NCI-H2171 (cell line): ENCODE results near the gene TUBGCP3.

Experiments
- DNase-seq: peaks from one replicate; lab custom pipeline; 2025; lab: John Stamatoyannopoulos, UW

TUBGCP3 gene

DNA sequence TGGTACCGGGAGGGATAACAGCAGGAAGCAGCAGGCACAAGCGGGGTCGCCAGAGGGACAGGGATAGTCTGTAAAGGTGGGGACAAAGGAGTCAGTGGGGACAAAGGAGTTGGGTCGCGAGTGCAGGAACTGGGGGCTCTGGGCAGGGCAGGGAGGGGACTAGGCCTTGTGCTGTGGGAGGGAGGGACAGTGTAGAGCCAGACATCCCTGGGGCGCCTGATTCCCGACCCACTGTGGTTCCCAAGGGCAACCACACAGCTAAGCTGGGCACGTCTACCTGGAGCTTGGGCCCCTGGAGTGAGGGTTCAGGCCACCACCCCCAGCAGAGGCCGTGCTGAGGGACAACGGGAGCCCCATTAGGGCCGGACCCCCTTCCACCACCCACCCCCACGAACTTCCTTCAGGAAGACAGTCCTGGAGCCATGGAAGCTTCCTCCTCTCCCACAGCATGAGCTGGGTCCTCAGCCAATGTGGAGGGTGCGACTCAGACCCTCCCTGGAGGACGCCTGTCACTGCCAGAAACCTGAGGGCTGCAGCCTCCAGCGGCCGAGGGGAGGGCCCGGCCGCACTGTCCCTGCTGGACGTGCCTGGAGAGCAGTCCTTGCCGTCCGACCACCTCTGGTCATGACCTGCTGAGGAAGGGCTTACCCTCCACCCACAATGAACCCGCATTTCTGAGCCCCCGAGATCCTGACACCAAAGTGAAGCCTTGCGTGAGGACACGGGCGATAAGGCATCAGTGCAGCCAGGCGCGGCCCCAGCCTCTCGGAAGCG is 133.9 kb downstream of the TUBGCP3 start:
- DNase-seq, result no peak

DNA sequence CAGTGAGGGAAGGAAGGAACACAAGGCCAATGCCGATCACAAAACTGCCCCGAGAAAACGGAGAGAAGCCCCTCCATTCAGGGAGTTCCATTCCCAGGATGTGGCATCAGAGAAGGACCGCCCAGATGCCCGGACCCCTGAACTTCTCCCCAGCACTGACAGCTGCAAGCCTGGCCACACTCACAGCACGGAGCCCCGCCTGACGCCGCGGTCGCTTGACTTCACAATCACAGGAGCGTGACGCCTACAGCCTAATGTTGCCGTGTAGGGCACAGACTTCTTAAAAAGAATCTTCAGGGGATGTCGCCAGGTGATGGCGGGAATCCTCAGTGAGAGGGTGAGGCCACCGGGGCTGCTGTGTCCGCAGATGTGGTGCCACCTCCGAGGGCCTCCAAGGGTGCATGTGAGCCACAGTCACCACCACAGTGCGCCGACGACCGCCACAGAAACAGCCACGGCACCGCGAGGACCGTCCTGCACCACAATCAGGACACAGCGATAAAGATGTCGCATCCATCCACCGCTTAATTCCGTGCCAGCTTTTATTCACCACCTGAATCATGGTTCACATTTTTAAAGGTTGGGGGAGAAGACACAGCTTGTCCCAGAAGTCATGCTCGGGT is 134.6 kb downstream of the TUBGCP3 start:
- DNase-seq, result no peak

DNA sequence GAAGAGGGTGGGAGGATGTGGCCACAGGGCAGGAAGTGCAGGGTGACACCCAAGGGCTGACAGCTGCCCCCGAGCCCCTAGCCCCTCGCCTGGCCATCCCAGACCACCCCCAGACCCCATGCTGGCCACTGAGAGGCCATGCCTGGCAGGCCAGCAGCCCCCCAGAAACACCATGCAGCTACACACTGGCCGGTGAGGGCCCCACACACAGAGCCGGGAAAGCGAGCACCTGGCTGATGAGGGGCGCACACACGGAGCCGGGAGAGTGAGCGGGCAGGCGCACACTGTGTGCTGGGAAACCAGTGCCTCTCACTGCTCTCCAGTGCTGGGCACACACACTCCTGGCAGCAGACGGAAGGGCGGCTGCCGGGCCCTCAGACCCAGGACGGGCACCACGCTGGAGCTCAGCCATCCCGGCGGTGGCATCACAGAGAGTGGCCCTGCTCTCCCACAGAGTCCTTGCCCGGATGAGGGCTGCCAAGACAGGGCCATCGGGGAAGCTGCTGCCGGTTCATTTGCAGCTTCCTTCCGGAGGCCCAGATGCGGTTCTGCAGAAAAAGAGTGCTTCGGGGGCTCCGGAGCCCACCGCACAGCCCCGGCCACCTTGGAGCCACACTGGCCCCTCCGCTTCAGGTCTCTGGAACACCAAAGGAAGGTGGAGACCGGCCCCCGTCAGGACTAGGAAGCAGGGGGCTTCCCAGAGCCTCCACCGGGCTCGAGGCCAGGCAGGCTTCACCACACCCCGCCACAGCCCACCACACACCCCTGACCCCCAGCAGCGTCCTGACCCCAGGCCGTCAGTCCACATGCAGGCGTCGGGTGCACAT is 135.4 kb downstream of the TUBGCP3 start:
- DNase-seq, result no peak

DNA sequence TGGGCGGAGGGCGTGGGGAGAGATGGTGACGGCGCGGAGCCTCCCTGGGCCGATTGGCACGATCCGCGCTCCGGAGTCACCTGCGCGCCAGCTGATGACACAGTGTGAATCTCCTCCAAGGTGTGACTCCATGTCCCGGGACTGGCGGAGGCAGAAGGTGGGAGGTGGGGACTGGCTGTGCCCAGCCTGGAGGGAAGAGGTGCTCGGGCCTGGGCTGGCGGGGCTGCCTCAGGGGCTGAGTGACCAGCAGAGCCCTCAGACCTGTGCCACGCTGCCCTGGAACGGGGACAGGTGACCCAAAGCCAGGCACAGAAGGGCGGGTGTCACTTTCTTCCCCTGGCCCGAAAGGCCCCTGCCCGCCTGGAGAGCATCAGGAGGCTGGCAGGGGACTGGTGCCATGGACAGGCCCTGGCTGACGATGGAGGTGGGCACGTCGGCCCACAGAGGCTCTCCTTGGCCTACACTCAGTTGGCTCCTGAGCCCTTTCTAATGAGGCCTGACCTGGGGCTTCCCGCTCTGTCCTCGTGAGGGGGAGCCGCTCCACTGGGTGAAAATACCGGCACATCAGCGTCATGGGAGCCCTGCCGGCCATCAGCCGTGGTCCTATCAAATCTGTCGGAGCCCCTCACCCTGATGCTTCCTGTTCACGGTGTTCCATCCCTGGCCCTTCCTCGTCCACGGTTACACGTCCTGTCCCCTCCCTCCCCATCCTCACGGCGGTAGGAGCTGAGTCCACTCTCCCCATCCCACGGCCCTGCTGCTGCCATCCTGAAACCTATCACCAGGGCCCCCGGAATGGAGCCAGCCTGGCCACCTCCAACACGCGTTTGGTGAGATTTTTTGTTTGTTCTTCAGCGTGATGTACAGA is 136.2 kb downstream of the TUBGCP3 start:
- no peak for DNase-seq

DNA sequence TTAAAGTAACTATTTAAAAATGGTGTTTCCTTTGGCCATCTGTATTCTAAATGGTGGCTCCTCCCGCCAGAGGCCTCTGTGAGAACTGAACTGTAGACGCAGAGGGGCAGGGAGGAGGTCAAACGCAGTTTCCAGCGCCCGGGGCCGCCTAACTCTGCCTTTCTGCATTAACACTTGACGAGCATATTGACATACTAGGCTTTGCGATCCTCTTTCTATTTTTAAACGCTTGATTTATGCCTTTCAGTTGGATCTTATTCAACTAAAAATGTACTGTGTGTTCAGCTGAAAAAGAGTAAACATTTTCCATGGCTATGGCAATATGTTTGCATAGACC is 137.1 kb downstream of the TUBGCP3 start:
- no peak for DNase-seq

DNA sequence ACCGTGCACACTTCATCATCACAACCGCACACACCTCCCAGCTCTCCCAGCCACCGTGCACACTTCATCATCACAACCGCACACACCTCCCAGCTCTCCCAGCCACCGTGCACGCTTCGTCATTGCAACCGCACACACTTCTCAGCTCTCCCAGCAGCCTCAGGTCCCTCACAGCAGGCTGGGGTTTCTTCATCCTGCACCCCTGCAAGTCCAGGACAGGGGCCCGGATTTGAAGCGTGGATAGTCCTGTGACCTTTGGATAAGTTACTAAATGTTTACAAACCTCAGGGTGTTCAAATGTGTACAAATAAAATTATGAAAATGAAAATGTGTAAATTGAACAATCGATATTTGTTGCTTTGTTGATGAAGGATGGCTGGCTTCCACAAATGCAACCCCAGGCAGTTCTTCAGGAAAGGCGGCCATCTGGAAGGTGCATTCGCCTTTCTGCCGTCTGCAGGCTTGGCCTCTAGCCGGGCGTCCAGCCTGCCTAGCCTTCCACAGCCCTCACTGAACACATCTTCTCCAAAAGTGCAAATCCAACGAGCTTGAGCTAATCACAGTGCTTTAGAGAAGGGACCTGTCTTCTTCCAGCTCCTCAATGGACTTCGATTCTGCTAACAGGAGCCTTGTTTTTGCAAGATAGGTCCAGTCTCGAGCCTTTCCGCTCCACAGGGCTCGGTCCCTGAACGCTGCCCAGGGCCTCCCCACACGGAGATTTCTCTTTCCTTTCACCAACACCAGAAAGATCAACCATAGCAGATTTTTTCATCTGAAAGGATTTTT is 137.6 kb downstream of the TUBGCP3 start:
- no peak for DNase-seq

DNA sequence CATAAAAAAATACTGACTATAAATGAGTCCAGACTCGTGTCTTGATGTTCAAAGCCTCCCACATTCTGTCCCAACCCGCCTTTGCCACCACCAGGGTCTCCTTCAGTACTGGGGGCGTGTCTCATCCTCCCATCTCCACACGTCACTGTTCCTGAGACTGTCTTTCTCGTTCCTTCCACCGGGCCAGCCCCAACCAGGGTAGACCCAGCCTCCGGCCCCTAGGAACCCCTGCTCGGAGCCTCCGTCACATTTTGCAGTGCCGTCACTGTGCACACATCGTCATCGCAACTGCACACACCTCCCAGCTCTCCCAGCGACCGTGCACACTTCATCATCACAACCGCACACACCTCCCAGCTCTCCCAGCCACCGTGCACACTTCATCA is 138.4 kb downstream of the TUBGCP3 start:
- no peak for DNase-seq

DNA sequence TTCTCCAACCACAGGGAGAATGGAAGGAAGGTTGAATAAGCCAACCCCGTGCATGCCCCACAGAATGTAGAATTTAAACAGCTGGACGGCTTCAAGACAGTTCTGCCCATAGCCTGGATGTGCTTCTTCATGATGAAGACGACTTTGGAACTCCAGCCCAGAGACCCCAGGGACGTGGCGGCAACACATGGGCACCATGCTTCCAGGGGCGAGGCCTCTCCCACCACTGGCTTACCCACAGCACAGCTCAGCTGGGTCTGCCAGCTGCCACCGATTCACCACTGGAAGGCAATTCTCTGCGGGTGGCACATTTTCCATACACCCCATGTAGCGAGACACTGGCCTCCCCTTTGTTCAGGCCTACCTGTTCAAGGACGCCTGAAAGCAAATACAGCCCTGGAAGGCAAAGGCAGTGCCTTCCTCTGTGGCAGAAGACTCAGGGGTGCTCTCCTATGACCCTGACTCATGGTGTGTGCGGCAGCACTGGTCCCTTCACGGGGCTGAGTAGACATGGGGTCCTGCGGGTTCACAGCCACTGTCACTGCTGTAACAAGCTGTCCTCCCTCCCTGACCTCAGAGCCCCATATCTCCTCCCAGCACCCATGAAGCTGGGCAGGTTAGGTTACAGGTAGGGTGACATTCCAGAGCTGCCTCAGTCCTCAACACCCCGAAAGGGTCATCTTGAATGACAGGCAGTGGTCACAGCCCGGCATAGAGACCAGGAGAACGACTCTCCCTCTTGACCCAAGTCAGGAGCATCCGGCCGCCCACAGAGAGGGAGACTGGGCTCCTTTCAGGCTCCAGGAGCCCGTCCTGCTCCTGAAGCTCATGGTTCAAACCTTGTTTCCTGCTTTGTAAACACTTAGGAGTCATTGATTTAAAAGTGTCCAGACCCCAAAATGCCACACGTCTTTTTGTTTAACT is 139.1 kb downstream of the TUBGCP3 start:
- no peak for DNase-seq

DNA sequence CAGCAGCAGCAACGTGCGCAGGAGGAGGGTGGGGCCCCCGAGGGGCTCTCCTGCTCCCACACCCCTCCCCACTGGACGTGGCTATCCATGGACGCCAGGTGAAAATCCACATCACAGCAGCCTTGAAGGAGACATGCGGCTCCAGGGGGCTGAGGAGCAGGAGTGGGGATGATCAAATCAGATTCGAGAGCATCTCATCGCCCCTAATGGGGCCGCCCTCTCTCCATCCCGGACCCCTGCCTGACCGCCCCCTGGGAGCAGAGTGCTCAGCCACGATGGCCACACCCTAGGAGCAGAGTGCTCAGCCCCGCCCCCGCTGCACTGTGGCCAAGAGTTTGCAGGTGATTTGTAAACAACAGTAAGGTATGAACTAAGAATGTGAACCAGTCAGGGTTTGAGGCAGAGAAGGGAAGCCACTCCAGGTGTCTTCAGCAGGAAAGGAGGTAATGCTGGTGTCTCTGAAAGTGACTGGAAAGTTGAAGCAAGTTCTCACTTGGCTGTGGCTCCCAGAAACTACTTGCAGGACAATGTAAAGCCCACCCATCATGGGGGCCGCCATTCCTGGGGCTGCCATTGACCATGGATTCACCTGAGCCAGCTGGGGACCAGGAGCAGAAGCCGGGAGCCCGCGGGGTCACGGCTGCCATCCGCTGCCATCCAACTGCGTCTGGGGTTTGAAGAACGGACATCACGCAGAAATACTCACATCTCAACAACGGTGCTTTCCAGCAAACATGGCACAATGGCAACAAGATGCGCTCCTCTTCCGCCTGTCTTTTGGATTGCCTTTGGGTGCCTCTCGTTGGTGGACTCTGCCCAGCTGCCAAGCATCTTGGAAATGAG is 140.0 kb downstream of the TUBGCP3 start:
- no peak for DNase-seq

DNA sequence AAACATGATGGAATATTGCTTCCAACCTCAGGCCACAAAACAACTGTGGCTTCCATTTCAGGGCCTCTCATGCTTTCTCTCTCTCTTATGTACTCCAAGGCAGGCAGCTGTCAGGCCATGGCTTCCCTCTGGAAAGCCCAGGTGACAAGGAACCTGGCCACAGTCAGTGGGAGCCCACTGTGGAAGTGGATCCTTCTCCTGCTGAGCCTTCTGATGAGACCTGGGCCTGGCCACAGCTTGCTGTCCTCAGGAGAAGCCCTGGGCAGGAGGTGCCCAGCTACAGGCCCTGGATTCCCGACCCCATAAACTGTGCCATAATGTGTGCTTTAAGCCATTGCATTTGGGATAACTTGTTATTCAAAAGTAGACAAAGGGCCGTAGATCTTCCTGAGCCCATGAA is 140.6 kb downstream of the TUBGCP3 start:
- no peak for DNase-seq

DNA sequence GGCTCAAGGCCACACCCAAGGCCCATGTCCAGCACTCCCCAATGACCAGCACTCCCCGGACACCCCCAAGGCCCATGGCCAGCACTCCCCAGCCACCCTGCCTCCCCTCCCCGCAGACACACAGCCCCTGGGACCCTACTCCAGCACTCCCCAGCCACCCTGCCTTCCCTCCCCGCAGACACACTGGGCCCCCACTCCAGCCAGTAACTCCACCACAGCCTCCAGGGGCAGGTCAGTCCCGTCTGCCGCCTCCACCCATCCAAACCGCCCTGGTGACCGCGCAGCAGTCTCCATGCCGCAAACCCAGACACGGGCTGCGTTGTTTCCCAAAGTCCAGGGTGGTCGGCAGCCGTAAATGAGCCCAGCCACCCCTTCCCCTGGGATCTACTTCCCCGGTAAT is 141.1 kb downstream of the TUBGCP3 start:
- no peak for DNase-seq

DNA sequence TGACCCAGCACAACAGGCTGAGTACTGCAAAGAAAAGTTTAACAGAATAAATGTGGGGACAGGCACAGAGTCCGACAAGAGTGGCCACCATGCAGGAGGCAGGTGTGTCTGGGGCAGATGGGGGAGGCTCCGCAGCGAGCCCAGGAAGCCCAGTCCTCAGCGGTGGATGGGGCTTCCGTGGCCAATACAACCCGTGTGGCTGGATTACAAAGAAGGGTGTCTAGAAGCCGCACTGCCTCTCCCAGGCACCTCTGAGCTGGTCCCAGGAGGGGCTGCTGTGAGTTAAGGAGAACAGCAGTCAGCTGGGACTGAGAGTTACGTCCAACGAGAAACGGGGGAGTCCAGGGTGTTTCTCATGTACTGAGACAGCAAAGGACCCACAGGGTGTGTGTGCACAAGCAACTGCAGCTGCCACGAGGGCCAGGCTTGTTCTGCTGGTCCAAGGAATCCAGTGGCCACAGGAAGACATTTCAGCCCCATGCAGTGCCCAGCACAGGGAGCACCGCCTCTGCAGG is 141.5 kb downstream of the TUBGCP3 start:
- DNase-seq, result no peak

DNA sequence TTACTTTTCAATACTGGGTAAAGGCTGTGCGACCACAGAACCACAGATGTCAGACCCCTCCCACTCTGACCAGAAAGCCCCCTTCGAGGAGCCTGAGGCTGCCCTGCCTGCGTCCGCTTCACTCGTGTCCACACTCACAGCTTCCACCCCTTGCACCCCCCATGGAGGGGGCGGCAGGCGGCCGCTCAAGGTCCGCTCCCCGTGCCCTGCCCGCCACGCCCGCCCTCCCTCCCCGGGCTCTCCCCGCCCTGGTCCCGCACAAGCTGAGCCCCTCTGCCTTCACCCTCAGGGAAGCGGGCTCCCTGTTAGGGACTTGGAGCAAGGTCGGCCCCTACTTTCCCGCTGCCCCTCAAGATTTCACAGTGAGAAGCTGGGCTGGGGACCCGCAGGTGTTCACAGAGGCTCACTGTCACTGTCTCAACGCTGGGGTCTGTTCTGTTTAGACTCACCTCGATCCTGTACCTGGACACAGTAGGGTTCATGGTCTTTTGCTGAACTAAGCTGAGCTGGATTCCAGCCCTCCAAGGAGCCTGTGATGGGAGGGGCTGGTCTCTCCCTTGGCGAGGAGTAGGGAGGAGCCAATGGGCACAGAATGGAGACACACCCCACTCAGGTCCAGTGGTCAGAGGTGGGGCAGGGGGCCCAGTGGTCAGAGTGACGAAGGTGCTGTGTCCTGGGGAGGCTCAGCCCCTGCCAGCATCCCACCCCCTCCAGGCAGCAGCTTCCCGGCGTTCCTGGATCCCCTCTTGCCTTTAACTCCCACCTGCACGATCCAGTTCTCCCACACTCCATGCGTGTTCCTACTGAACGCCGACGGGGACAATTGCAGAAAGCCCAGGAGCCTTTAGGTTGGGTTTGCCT is 142.3 kb downstream of the TUBGCP3 start:
- no peak for DNase-seq

DNA sequence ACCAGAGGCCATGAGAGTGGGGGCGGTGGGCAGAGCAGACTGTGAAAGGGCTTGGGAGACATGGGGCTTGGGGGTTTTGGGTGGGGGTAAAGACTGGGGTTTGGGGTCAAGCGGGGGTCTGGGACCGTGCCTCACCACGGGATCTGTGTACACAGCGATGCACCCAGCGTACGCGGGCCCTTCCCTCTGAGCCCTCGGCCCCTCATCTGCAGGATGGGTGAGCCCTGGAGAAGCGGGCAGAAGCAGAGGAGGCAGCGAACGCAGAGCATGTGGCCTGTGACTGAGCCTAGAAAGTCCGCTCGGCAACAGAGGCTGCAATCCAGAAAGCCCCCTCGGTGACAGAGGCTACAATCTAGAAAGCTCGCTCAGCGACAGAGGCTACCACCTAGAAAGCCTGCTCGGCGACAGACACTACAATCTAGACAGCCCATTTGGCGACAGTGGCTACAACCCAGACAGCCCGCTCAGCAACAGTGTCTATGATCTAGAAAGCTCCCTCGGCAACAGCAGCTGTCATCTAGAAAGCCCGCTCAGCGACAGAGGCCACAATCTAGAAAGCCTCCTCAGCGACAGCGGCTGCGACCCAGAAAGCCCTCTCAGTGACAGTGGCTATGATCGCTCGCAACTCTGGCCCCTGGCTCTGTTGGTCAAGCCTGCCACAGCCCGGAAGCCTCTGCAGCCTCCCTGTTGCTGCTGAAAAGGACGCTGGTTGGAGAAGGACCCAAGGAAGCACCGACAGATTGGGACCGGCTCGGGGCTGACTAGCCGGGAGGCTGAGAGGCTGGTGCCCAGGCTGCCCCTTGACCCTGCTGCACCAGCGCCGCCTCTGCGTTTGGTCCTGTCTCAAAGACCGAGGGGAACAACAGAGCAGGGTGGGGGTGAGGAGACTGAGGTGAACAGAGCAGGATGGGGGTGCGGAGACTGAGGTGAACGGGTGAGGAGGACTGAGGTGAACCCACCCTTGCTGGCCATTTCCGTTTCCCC is 143.2 kb downstream of the TUBGCP3 start:
- no peak for DNase-seq

DNA sequence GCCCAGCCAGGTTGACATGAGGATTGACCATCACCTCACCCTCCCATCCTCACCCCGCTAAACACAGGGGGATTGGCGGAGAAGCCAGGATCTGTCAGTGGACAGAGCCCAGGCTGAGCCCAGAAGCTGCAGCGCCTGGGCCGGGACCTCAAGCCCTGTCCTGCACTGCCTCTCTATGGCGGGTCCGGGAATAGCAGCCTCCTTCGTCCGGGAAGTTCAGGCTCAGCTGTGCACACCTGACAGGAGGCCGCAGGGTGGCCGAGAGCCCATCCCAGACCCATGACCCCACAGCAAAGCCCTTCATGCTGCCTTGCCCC is 144.0 kb downstream of the TUBGCP3 start:
- no peak for DNase-seq

DNA sequence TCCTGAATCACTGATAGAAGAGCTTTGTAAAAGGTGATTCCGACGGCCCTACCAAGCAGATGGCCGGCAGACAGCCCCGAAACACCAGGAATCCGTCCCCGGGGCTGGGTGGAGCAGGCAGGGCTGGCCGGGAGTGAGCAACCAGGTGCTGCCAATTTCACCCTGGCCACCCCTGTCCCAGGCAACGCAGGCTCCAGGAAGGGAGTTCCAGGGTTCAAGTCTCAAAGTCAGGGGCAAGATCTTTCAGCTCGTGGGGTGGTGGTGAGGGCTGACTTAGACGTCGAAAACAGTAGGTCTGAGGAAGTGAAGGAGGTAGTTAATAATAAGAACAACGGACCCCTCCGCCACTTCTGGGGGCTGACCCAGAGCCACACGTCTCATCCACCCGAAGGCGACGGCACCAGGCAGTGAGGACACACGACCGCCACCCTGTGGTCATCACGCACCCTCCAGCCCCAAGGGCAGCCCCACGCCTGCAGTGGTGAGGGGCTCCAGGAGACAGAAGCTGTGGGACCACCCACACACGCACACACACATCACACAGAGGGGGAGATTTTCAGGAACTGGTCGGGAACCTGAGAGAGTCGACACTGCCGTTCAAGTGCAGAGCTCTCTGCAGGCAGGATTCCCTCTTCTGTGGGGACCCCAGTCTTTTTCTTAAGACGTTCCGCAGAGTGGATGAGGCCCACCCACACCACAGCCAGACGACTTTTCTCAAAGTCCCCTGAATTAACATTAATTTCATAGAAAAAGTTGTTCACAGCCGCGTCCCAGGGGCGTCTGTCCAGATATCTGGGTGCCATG is 144.6 kb downstream of the TUBGCP3 start:
- DNase-seq, result no peak
